ENCODE results near the gene XPA. TPM values are rescaled to one million over a fixed set of nuclear protein-coding genes. Genes with fewer than 3 reads are reported as not detected.

Gene XPA
- total and polyA plus RNA-seq, 2 of the 8 experiments (the other 6 are each of a cell fraction or from before 2014, with no cell fraction given): 0.24 to 2.6 TPM

DNA sequence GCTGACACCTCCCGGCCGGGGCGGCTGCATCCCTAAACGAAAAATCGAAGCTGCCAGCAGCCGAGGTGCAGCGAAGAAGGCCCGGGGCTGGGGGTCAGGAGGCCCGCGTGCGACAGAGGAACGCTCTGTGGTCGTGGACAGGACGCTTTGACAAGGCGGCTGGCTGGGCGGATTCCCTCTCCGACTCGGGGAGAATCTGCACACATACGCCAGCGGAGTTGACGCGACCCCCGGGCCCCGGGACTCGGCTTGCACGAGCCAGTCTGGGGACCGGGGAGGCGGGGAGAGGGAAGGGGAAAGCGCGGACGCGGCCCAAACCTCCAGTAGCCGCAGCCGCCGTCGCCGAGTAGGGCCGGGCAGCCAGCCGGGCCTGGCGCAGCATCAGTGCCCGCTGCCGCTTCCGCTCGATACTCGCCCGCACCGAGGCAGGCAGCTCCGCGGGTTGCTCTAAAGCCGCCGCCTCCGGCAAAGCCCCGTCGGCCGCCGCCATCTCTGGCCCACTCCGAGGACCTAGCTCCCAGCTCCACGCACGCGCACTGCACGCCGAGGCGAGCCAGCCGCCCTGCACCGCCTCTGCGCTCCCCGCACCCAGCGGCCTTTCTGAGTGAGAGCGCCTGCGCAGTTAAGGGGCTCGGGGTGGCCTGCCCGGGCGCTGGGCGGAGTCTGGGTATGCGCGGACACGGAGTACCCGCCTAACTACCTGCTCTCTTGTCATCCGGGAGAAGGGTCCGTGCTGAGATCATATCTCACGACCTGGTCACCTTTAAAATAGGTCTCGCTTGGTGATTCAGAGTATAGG, at the start of gene XPA (continued):
- TF ChIP-seq MAFK (IDR thresholded peaks at IDR 0.05; ENCODE audit: low read depth, low read length) (no peak), POU5F1 (IDR thresholded peaks at IDR 0.05; ENCODE audit: low read depth, low read length) (no peak), TEAD4 (IDR thresholded peaks at IDR 0.05; ENCODE audit: low read depth, low read length) (no peak), SIX5 (IDR thresholded peaks at IDR 0.05; ENCODE audit: low read depth, low read length) (no peak), POLR2A (IDR thresholded peaks at IDR 0.05; ENCODE audit: control extremely low read depth in 1 of 2, low read depth in 2 of 2, low read length in 2 of 2) (peak; percentile 60 to 89), BRCA1 (IDR thresholded peaks at IDR 0.05; ENCODE audit: low read depth, low read length) (no peak), GTF2F1 (IDR thresholded peaks at IDR 0.05; ENCODE audit: borderline replicate concordance, low read depth, low read length) (no peak), ZNF274 (IDR thresholded peaks at IDR 0.05; ENCODE audit: borderline replicate concordance, extremely low read depth, low read length) (no peak), SIN3A (conservative IDR thresholded peaks at IDR 0.05 in 1 of 2, IDR thresholded peaks at IDR 0.05 in 1 of 2; ENCODE audit: low read depth in 1 of 2, low read length in 2 of 2) (peak in 1 of 2 experiments; percentile 76; a peak in 1 of 4 replicates), PHF8 (conservative IDR thresholded peaks at IDR 0.05; ENCODE audit: low read depth, low read length) (peak; percentile 93), GABPA (IDR thresholded peaks at IDR 0.05; ENCODE audit: borderline replicate concordance, insufficient read depth, low read length) (peak; percentile 74), CBX5 (IDR thresholded peaks at IDR 0.05; ENCODE audit: low read depth, low read length) (no peak), TAF1 (IDR thresholded peaks at IDR 0.05; ENCODE audit: low read depth, low read length) (peak; percentile 72), FOSL1 (IDR thresholded peaks at IDR 0.05; ENCODE audit: insufficient read depth, low read depth, low read length) (no peak), SAP30 (IDR thresholded peaks at IDR 0.05; ENCODE audit: insufficient read depth, insufficient replicate concordance, low read length) (no peak), RAD21 (IDR thresholded peaks at IDR 0.05 in 1 of 2, conservative IDR thresholded peaks at IDR 0.05 in 1 of 2; ENCODE audit: low read depth in 2 of 2, low read length in 2 of 2) (no peak), EGR1 (IDR thresholded peaks at IDR 0.05; ENCODE audit: borderline replicate concordance, low read depth, low read length) (no peak), RBBP5 (IDR thresholded peaks at IDR 0.05; ENCODE audit: borderline replicate concordance, low read depth, low read length) (peak; percentile 90; the same call in 1 of the 2 replicates), RNF2 (IDR thresholded peaks at IDR 0.05; ENCODE audit: borderline replicate concordance, low read depth, low read length, missing control alignments, poor library complexity, severe bottlenecking) (no peak), YY1 (IDR thresholded peaks at IDR 0.05; ENCODE audit: low read depth, low read length) (peak; percentile 78; the same call in 1 of the 2 replicates)
- TF ChIP-seq, protein P1, sequence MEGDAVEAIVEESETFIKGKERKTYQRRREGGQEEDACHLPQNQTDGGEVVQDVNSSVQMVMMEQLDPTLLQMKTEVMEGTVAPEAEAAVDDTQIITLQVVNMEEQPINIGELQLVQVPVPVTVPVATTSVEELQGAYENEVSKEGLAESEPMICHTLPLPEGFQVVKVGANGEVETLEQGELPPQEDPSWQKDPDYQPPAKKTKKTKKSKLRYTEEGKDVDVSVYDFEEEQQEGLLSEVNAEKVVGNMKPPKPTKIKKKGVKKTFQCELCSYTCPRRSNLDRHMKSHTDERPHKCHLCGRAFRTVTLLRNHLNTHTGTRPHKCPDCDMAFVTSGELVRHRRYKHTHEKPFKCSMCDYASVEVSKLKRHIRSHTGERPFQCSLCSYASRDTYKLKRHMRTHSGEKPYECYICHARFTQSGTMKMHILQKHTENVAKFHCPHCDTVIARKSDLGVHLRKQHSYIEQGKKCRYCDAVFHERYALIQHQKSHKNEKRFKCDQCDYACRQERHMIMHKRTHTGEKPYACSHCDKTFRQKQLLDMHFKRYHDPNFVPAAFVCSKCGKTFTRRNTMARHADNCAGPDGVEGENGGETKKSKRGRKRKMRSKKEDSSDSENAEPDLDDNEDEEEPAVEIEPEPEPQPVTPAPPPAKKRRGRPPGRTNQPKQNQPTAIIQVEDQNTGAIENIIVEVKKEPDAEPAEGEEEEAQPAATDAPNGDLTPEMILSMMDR (IDR thresholded peaks at IDR 0.05; ENCODE audit: control extremely low read depth in 1 of 3, insufficient read depth in 1 of 3, low read depth in 1 of 3, low read length in 3 of 3): no peak
